Liver (tissue), 9 donors: ENCODE measurements around the gene CFAP57. TPM values are rescaled to one million over a fixed set of nuclear protein-coding genes. Genes with fewer than 3 reads are reported as not detected.

Source experiments
- DNase-seq: peaks from one replicate; pipeline ENCODE4 v3.0.0-alpha.2; 2017; ENCODE audit warnings: low spot score
- H3K27ac ChIP-seq, 2 donors: one replicate each; pipeline ENCODE4 v1.7.0; 2013; ENCODE audit warnings: inconsistent platforms in 2 of 2, low read length in 2 of 2, control low read depth in 1 of 2, low read depth in 1 of 2, mild to moderate bottlenecking in 1 of 2
- H3K27me3 ChIP-seq, 4 donors: one replicate each; pipeline versions ENCODE4 v1.6.1 to v1.7.0; 2013; ENCODE audit warnings: low read length in 3 of 4, inconsistent platforms in 1 of 4, mild to moderate bottlenecking in 1 of 4, moderate library complexity in 1 of 4; ENCODE audit not compliant: control insufficient read depth in 4 of 4, insufficient read depth in 4 of 4
- H3K36me3 ChIP-seq, 4 donors: one replicate each; pipeline versions ENCODE4 v1.6.1 to v1.7.0; 2013; ENCODE audit warnings: low read length in 3 of 4, mild to moderate bottlenecking in 3 of 4, low read depth in 1 of 4, moderate library complexity in 1 of 4; ENCODE audit not compliant: control insufficient read depth in 4 of 4, insufficient read depth in 3 of 4
- H3K4me1 ChIP-seq, 4 donors: one replicate each; pipeline versions ENCODE4 v1.6.1 to v1.7.0; 2013; ENCODE audit warnings: low read length in 3 of 4, mild to moderate bottlenecking in 3 of 4, moderate library complexity in 1 of 4; ENCODE audit not compliant: control insufficient read depth in 4 of 4, insufficient read depth in 4 of 4
- H3K4me3 ChIP-seq, 3 donors: one replicate each; pipeline versions ENCODE4 v1.6.1 to v1.7.0; 2013; ENCODE audit warnings: low read length in 3 of 3, control low read depth in 1 of 3, low read depth in 1 of 3, mild to moderate bottlenecking in 1 of 3
- H3K9ac ChIP-seq, 2 donors: one replicate each; pipeline ENCODE4 v1.7.0; 2013; ENCODE audit warnings: low read length in 2 of 2, mild to moderate bottlenecking in 2 of 2, moderate library complexity in 2 of 2, control low read depth in 1 of 2, low read depth in 1 of 2
- H3K9me3 ChIP-seq, 4 donors: one replicate each; pipeline versions ENCODE4 v1.6.1 to v1.7.0; 2013; ENCODE audit warnings: low read length in 3 of 4; ENCODE audit not compliant: control insufficient read depth in 4 of 4
- ATF3 ChIP-seq: IDR thresholded peaks from 2 replicates; pipeline ENCODE4 v1.6.1; 2016; ENCODE audit warnings: antibody characterized with exemption
- EGR1 ChIP-seq, 2 donors: IDR thresholded peaks; 2 replicates each; pipeline ENCODE4 v1.6.1; 2016 to 2018; ENCODE audit warnings: antibody characterized with exemption in 2 of 2, low read depth in 2 of 2
- FOXA1 ChIP-seq: IDR thresholded peaks from 2 replicates; pipeline ENCODE4 v1.6.1; 2016; ENCODE audit warnings: antibody characterized with exemption
- FOXA2 ChIP-seq: IDR thresholded peaks from 2 replicates; pipeline ENCODE4 v1.6.1; 2016; ENCODE audit warnings: antibody characterized with exemption
- GABPA ChIP-seq, 2 donors: IDR thresholded peaks in 1 of 2; conservative IDR thresholded peaks in 1 of 2; 2 replicates each; pipeline ENCODE4 v1.6.1; 2016; ENCODE audit warnings: antibody characterized with exemption in 2 of 2, mild to moderate bottlenecking in 1 of 2, moderate library complexity in 1 of 2
- HNF4A ChIP-seq, 2 donors: conservative IDR thresholded peaks; 2 replicates each; pipeline ENCODE4 v1.6.1; 2016; ENCODE audit warnings: antibody characterized with exemption in 2 of 2, mild to moderate bottlenecking in 2 of 2
- HNF4G ChIP-seq: IDR thresholded peaks from 2 replicates; pipeline ENCODE4 v1.6.1; 2016; ENCODE audit warnings: antibody characterized with exemption
- JUND ChIP-seq, 2 donors: IDR thresholded peaks; 2 replicates each; pipeline ENCODE4 v1.6.1; 2016; ENCODE audit warnings: antibody characterized with exemption in 2 of 2
- MAX ChIP-seq: IDR thresholded peaks from 2 replicates; pipeline ENCODE4 v1.6.1; 2016; ENCODE audit warnings: antibody characterized with exemption
- NR2F2 ChIP-seq: IDR thresholded peaks from 2 replicates; pipeline ENCODE4 v1.6.1; 2016; ENCODE audit warnings: antibody characterized with exemption
- RAD21 ChIP-seq, 2 donors: IDR thresholded peaks; 2 replicates each; pipeline ENCODE4 v1.6.1; 2016; ENCODE audit warnings: antibody characterized with exemption in 2 of 2, mild to moderate bottlenecking in 2 of 2
- RXRA ChIP-seq, 2 donors: IDR thresholded peaks; 2 replicates each; pipeline ENCODE4 v1.6.1; 2017 to 2018; ENCODE audit warnings: antibody characterized with exemption in 2 of 2, mild to moderate bottlenecking in 1 of 2
- SP1 ChIP-seq: IDR thresholded peaks from 2 replicates; pipeline ENCODE4 v1.6.1; 2018; ENCODE audit warnings: antibody characterized with exemption, mild to moderate bottlenecking
- TAF1 ChIP-seq: conservative IDR thresholded peaks from 2 replicates; pipeline ENCODE4 v1.6.1; 2016; ENCODE audit warnings: antibody characterized with exemption, mild to moderate bottlenecking
- YY1 ChIP-seq: IDR thresholded peaks from 2 replicates; pipeline ENCODE4 v1.6.1; 2016; ENCODE audit warnings: antibody characterized with exemption, mild to moderate bottlenecking
- ZBTB33 ChIP-seq: IDR thresholded peaks from 2 replicates; pipeline ENCODE4 v1.6.1; 2016; ENCODE audit warnings: antibody characterized with exemption
- WGBS: extraction: QIAGEN DNeasy Blood & Tissue Kit; methylation state at CpG from one replicate; pipeline ENCODE4 v1.1.7; 2013; 5-methylcytosine and 5-hydroxymethylcytosine counted together
- polyA plus RNA-seq, 2 donors: library from polyadenylated mRNA; stranded (reverse) in 1 of 2; unstranded in 1 of 2; fragments of 200-250 nt in 1 of 2; fragments of >200 nt in 1 of 2; fragmentation: Nextera tagmentation in 1 of 2; extraction: Ambion mirVana in 1 of 2; gene quantifications; one replicate each; pipeline versions ENCODE4 v1.2.1 to v1.2.3, GENCODE V29; 2013 to 2015
- total RNA-seq, 2 donors: library from RNA; depleted of rRNA; stranded (reverse); fragments of >200 nt; gene quantifications; one replicate each; pipeline ENCODE4 v1.2.3, GENCODE V29; 2014
- TF ChIP-seq, protein P1 (sequence below): IDR thresholded peaks from 2 replicates; pipeline ENCODE4 v1.6.1; 2016; ENCODE audit warnings: antibody characterized with exemption, mild to moderate bottlenecking
- TF ChIP-seq, protein P2 (sequence below): fragments of 150-350 bp; IDR thresholded peaks from 2 replicates; pipeline ENCODE4 v1.5.1; 2017; ENCODE audit warnings: improper control_type of control experiment, low read depth, low read length; ENCODE audit not compliant: missing input control
- donor health status: healthy.
- donor health status: healthy.
- donor health status: healthy.
- donor health status: healthy.
- donor health status: healthy.

The CFAP57 gene
- total and polyA plus RNA-seq, 4 donors, result under 0.01 to 14.5 (median 0.10) TPM

DNA sequence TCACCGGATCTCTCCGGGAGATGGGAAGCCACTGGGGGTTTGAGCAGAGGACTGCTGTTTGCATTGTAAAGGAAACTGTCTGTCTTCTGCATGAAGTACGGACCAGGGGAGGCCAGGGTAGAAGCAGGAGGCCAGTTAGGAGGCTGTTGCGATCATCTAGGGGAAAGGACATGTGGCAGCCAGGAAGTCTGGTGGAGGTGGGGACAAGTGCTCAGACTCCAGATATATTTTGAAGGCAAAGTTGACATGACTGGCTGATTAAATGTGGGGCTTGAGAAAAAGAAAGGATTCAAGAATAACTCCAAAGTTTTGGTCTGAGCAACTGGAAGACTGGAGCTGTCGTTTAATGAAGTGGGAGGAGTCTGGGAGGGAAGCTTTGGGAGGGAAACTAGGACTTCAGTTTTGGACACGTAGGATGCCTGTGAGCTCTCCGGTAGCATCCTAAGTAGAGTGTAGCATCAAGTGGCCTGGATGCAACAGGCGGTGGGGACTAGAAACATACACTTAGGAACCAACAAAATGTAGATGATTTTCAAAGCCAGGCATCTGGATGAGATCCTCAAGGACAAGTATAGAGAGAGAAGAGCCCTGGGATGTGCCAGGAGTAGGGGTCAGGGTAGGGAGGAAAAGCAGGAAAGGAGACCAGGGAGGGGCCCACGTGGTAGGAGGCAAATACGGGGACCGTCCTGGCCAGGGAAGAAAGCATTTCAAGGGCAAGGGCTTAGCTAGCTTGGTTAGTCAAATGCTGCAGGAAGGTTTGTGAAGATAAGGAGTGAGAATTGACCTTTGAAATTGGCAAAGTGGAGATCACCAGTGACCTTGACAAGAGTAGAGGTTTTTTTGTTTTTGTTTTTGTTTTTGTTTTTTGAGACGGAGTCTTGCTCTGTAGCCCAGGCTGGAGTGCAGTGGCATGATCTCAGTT, 116.9 kb downstream of the CFAP57 start:
- Histone ChIP-seq H3K36me3 (no peaks in the 10 kb centered on the region), H3K9ac (no peak overlapping the region), H3K4me1 (peaks cover 5 to 17% (median 9%) of the 10 kb centered on the region in 4 donors), H3K9me3 (no peaks in the 10 kb centered on the region), H3K27ac (no peak overlapping the region), H3K27me3 (no peaks in the 10 kb centered on the region), H3K4me3 (no peak overlapping the region)
- TF ChIP-seq ATF3 (no peak), NR2F2 (no peak), EGR1 (IDR thresholded peaks at IDR 0.05; ENCODE audit: low read depth in 2 of 2) (no peak), YY1 (no peak), JUND (IDR thresholded peaks at IDR 0.05) (no peak), GABPA (IDR thresholded peaks at IDR 0.05 in 1 of 2, conservative IDR thresholded peaks at IDR 0.05 in 1 of 2) (no peak)
- DNase-seq, result no peak
- 79% methylated on average over 12 of the region's 12 CpGs for WGBS

- no peak for DNase-seq
- Histone ChIP-seq H3K9me3 (no peaks in the 10 kb centered on the region), H3K27me3 (no peaks in the 10 kb centered on the region), H3K9ac (no peak overlapping the region), H3K27ac (no peak overlapping the region), H3K4me3 (no peak overlapping the region), H3K4me1 (peaks cover 0 to 18% (median 6%) of the 10 kb centered on the region in 4 donors), H3K36me3 (no peaks in the 10 kb centered on the region)
- TF ChIP-seq, protein P1, sequence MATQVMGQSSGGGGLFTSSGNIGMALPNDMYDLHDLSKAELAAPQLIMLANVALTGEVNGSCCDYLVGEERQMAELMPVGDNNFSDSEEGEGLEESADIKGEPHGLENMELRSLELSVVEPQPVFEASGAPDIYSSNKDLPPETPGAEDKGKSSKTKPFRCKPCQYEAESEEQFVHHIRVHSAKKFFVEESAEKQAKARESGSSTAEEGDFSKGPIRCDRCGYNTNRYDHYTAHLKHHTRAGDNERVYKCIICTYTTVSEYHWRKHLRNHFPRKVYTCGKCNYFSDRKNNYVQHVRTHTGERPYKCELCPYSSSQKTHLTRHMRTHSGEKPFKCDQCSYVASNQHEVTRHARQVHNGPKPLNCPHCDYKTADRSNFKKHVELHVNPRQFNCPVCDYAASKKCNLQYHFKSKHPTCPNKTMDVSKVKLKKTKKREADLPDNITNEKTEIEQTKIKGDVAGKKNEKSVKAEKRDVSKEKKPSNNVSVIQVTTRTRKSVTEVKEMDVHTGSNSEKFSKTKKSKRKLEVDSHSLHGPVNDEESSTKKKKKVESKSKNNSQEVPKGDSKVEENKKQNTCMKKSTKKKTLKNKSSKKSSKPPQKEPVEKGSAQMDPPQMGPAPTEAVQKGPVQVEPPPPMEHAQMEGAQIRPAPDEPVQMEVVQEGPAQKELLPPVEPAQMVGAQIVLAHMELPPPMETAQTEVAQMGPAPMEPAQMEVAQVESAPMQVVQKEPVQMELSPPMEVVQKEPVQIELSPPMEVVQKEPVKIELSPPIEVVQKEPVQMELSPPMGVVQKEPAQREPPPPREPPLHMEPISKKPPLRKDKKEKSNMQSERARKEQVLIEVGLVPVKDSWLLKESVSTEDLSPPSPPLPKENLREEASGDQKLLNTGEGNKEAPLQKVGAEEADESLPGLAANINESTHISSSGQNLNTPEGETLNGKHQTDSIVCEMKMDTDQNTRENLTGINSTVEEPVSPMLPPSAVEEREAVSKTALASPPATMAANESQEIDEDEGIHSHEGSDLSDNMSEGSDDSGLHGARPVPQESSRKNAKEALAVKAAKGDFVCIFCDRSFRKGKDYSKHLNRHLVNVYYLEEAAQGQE, result no peak
- TF ChIP-seq JUND (IDR thresholded peaks at IDR 0.05) (no peak), GABPA (IDR thresholded peaks at IDR 0.05 in 1 of 2, conservative IDR thresholded peaks at IDR 0.05 in 1 of 2) (no peak), FOXA1 (no peak), NR2F2 (no peak), RXRA (IDR thresholded peaks at IDR 0.05) (no peak), TAF1 (no peak), RAD21 (IDR thresholded peaks at IDR 0.05) (no peak), ZBTB33 (no peak), FOXA2 (no peak), SP1 (no peak), HNF4A (conservative IDR thresholded peaks at IDR 0.05) (no peak), ATF3 (no peak), YY1 (no peak), HNF4G (no peak), EGR1 (IDR thresholded peaks at IDR 0.05; ENCODE audit: low read depth in 2 of 2) (no peak), MAX (no peak)
- TF ChIP-seq, protein P2, sequence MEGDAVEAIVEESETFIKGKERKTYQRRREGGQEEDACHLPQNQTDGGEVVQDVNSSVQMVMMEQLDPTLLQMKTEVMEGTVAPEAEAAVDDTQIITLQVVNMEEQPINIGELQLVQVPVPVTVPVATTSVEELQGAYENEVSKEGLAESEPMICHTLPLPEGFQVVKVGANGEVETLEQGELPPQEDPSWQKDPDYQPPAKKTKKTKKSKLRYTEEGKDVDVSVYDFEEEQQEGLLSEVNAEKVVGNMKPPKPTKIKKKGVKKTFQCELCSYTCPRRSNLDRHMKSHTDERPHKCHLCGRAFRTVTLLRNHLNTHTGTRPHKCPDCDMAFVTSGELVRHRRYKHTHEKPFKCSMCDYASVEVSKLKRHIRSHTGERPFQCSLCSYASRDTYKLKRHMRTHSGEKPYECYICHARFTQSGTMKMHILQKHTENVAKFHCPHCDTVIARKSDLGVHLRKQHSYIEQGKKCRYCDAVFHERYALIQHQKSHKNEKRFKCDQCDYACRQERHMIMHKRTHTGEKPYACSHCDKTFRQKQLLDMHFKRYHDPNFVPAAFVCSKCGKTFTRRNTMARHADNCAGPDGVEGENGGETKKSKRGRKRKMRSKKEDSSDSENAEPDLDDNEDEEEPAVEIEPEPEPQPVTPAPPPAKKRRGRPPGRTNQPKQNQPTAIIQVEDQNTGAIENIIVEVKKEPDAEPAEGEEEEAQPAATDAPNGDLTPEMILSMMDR, result no peak
- WGBS, result 84% methylated on average over 7 of the region's 7 CpGs
These were observed 120.1 kb downstream of the CFAP57 start for GRCh38 chr1:43292216-43292615.
